Posterior cingulate gyrus (tissue), 11 donors: ENCODE data around the gene PDE4D.
"Not testable (repeated sequence)": the region's sequence is repeated elsewhere in the genome, so short reads cannot be mapped to it uniquely, and the experiment has no call there.

ENCODE experiments used
- DNase-seq, 10 donors: peaks; one replicate each; pipeline versions ENCODE4 v3.0.0 to v3.0.0-alpha.2; 2020 to 2021; ENCODE audit warnings: mixed read lengths in 3 of 10
- intact Hi-C: fragments of 100-400 bp; cut with DNase I; formaldehyde crosslinking; loops from one replicate; pipeline ENCODE4 v1.15.1; 2023

The PDE4D gene

DNA sequence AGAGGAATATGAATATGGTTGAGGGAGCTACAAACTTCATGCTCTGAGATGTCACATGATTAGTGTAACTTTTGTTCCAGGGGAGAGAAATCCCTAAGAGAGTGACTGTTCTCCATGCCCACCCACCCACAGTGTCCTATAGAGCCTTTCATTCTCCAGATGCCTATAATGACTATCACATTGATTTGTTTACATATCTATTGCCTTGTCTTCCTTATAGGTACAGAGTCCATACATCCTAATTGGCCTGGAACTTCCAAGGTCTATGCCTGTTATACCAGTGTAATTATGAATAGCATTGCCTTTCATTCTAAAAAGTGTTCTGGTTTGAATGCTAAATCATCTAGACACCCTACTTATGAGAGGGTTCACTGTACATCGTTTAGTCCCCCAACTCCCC, 835.3 kb downstream of the PDE4D start:
- no peak for DNase-seq
- intact Hi-C loops = no loop called here

DNA sequence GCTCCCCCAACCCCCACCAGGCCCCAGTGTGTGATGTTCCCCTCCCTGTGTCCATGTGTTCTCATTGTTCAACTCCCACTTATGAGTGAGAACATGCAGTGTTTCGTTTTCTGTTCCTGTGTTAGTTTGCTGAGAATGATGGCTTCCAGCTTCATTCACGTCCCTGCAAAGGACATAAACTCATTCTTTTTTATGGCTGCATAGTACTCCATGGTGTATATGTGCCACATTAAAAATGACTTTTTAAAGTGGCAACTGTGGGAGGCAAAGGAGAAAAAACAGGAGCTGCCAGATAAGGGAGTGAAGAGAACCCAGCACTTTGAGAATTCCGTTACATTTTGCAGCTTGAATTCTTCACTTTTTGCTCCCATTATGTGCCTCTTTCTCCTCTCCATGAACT, 836.9 kb downstream of the PDE4D start:
- intact Hi-C loops, DNase-seq: not testable (repeated sequence)

DNA sequence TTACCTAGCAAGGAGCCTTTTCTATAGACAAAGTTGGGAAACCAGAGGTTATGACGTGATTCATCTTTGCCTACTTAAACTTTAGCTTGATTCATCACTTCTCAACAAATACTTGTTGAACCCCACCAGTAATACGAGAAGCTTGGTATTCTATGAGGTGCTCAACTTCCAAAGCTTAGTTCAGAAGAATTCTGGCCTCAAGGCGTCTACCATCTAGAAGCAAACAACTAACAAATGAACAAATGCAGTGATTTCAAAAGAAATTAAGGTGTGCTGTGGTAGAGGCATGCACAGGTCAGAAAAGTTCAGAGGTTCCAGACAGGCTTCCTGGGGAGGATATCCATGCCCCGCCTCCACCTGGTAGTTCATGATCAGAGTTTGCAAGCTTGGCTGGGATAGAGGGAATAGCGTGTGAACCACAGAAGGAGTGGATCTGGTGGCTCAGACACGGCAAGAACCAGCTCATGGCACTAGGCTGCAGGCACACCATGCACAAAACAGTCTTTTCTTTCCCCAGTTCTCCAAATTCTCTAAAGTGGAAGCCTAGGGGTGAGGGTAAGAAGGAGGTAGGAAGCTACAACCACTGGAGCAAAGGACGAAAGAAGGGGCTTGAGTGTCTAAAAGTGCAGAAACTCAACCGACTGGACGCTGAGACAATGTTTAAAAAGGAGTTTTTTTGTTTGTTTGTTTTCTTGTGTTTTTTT, 837.6 kb downstream of the PDE4D start:
- no peak for DNase-seq
- intact Hi-C loops = no loop called here

GRCh38 chr5:59054963-59055528, 838.5 kb downstream of the PDE4D start:
- no peak for DNase-seq
- intact Hi-C loops = no loop called here

GRCh38 chr5:59051951-59052350, 841.6 kb downstream of the PDE4D start:
- DNase-seq = no peak
- intact Hi-C loops = no loop called here

DNA sequence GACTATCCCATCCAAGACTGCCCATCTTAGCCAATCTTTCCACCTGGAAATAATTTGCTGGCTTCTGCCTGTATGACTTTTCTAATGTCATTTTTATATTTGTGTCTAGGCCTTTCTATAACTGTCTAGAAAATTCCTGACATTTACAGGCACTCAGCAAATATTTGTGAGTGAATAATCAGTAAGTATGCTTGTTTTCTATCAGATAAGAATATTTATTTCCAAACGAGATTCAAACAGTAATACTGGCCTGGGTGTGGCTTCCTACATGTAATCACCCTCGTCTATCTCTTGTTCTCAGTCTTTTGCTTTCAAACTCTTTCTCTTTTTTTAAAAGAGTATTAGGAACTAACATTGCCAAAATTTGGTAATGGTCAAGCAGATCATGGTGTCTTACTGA, 844.4 kb downstream of the PDE4D start:
- intact Hi-C loops = no loop called here

DNA sequence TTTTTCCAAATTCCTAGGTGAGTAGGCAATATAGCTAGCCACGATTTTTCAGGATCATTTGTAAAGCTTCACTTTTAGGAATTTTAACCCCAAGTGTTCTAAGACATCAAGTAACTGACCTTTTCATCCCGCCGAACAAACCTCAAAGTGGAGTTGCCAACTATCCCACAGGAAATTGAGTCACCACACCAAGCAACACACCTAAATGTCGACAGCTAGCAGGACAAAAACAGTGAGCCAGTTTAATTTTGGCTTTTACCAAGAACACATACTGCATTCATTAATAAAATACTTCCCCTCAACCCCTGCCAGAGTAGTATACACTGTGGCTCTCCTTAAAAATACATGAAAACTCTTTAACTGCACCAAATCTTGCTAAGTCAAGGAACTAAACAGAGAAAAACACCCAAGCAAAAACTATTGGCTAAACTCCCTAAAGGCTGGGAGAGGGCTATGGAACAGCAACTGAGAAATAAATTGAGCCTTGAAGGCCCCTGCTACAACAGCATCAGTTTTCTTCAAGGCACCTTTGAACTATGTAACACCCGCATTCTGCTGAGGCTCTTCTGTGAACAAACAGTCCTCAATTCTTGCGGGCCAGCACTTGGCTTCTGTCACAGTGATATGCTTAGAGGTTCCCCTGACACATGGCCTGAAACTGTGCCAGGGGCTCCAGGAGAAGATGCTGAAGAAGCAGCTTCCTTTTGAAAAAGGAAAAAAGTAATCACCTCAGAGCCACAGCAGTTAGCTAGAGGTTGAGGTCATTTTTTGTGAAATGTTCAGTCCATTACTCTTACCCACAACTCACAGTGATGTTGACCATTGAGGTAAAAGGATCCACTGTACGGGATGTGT, 851.1 kb downstream of the PDE4D start:
- intact Hi-C loops = no loop called here

More for the DNA sequence above, 844.4 kb downstream of the PDE4D start:
- DNase-seq = no peak

DNA sequence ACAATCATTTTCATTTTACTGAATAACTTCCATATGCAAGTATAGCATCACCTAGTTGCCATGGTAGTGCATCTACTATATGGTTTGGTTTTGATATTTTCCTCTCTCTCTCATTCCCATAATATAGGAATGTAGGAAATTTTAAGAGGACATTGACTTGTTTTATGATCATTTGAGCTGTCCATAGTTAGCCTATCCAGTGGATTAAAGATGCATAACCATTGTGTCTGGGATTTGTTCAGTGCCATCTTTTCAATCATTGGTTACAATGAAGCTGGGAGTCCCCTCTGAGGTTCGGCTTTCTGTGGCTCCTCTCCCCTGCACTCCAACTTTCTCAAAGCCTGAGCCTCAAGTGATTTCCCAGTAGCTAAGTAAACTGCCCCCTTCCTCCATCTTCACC, 852.2 kb downstream of the PDE4D start:
- intact Hi-C loops = no loop called here
- DNase-seq = no peak

More for the DNA sequence above, 851.1 kb downstream of the PDE4D start:
- DNase-seq = no peak

- no peak for DNase-seq
- intact Hi-C loops = no loop called here
These were observed 852.7 kb downstream of the PDE4D start for GRCh38 chr5:59040804-59041201.

- no peak for DNase-seq
- intact Hi-C loops = no loop called here
These were observed 853.3 kb downstream of the PDE4D start for GRCh38 chr5:59040024-59040803.

DNA sequence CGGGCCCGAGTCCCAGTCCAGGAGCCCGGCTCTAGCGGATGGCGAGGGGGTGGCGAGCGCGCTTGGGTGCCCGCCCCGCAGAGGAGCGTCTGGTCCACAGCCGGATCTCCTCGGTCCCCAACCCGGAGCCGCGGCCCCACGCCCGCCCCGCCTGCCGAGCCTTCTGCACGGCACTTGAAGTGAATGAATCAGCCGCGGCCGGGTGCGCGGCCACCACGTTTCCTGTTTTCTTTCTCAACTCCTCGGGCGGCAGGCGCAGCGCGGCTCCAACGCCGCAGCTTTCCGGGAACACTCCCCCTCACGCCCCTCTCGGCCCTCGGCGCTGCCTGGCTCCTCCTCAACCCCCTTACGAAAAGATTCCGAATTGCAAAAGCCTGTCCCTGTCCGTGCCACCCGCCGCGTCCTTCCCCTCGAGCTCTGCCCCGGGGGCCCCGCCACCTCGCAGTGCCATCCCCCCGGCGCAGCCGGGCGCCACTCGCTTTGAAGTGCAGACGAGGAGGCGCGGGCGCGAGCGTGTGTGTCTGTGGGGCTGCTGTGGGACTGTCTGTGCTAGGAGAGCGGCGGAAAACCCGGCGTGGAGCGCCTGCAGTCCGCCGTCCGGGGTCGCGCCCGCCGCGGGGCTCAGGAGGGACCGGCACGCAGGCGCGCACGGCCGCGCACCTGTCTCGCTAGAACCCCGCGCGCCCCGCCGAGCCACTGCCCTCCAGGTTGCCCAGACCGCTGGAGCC, 854.1 kb downstream of the PDE4D start:
- peak; percentile 21 to 92 (median 53) for DNase-seq
- intact Hi-C loops = loop anchor here (5.0 kb wide), 1 partner anchor 133 kb away; no protein-coding TSS in a partner anchor

DNA sequence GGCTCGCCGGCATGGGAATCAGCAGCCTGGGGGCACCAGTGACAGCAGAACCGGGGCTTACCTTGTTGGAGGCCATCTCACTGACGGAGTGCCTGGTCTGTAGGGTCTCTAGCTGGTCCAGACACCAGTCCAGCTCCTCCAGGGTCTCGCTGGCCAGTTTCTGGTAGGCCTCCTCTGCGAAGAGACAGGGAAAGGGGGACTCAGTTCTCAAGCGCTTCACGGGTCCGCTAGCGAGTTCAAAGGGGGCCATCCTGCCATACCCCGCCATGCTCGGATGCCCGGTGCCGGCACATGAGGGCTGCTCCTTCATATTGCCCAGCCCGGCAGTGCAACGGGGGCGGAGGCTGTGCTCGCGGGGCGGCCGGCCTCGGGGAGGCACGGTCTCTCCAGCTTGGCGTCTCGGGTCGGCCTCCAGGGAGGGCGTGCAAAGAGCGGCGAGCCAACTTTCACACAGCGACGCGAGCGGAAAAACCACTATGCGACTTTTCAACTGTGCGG, 854.7 kb downstream of the PDE4D start:
- peak in 5 of 10 donors; percentile 4 to 78 (median 15) for DNase-seq
- intact Hi-C loops = loop anchor here (5.0 kb wide), 1 partner anchor 133 kb away; no protein-coding TSS in a partner anchor

DNA sequence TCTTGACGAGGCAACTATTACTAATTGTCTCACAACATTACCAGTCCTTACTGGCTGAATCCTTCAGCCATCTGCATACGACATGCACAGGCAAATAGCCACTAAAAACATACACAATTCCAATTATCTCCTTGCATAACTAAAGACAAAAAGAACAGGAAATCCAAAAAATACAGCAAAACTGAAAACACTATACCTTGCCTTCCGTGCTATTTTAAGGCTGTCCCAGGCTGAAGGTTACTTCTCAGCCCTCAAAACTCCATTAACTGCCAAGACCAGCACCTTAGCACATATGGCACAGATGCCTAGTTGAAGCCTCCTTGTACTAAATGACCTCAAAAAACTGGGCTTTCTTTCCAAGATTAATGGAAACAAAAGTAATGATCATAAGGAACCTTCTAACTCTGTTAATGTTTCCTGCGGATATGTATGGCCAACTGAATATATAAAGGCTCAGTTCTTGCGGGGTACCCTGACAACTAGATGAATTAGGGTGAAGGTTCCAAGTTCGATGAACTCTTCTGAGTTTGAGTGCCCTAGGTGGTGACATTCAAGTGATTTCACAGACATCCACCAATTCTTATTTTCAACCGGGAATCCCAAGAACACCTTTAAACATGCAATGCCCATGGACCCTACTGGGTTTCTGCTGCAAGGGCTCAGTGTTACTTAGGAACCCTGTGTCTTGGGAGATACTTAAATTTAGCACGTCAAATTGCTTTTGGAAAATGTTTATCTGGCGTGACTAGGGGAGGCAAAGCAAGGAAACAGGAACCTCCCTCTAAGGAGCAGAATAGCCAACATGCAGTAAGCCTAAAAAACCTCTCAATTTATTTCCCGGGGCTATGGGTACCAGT, 855.4 kb downstream of the PDE4D start:
- intact Hi-C loops = loop anchor here (5.0 kb wide), 1 partner anchor 134 kb away; no protein-coding TSS in a partner anchor
- DNase-seq = no peak

- DNase-seq = no peak
- intact Hi-C loops = loop anchor here (5.0 kb wide), 1 partner anchor 135 kb away; no protein-coding TSS in a partner anchor
These were observed 856.1 kb downstream of the PDE4D start for GRCh38 chr5:59037453-59037852.

GRCh38 chr5:59037041-59037440, 856.5 kb downstream of the PDE4D start:
- DNase-seq = no peak
- intact Hi-C loops = loop anchor here (5.0 kb wide), 1 partner anchor 135 kb away; no protein-coding TSS in a partner anchor

- DNase-seq = no peak
- intact Hi-C loops = loop anchor here (5.0 kb wide), 1 partner anchor 136 kb away; no protein-coding TSS in a partner anchor
These were observed 857.1 kb downstream of the PDE4D start for GRCh38 chr5:59036274-59036961.

DNA sequence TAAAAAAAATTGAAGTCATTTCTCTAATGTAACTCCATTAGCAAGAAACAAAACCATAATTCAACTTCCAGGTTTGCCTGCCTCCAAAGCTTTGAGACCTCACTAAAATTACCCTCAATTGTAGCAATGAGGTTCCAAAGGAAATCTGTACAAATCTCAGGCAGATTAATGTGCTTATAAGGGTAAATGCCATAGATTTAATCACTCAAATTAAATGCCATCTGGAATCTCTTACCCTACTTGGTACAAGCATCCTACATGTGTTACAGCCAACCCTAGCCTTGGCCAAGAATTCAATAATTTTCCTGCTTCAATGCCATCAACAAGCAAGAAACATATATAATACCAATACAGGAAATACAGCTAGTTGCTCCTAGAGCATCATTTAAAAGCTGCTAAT, 857.8 kb downstream of the PDE4D start:
- intact Hi-C loops = loop anchor here (5.0 kb wide), 1 partner anchor 137 kb away; no protein-coding TSS in a partner anchor
- no peak for DNase-seq
